HS-5 (cell line): Measurements from ENCODE around the gene POLD4.
"Not testable (repeated sequence)": the region's sequence is repeated elsewhere in the genome, so short reads cannot be mapped to it uniquely, and the experiment has no call there.

Experiments used
- DNase-seq: peaks from one replicate; pipeline ENCODE4 v3.0.0-alpha.2; 2012; ENCODE audit warnings: low read depth

The POLD4 gene

DNA sequence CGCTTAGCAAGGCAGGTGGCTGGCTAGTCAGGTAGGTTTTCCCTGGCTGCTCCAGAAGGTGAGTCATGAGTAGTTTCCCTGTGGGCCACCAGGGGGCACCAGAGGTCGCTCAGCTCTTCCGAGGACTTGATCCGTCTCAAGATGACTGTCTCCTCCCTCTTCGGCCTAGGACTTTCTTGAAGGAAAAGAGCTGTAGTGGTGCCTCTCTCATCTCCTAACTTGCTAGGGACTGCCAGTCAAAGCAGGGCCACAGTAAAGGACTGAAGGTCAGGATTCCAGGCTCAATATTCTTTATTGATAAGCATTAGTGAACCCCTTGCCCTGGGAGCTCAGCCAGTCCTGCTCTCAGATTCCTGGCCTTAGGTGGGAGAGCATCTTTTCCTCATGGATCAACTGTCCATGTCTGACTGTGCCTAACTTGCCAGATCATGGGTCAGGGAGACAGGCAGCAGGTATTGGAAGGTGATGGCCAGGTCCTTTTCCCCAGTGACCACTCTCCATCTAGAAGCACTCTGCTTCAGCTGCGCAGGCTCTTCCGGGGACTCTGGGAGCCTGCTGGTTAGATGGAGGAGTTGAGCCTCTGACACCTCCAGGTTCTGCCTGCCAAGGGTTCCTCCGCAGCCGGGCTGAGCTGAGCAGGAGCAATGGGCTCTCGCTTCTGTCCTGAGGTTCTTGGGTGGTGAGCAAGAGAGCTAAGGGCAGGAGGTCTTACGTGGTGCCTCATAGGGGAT is 1.9 kb downstream of the POLD4 start:
- no peak for DNase-seq

DNA sequence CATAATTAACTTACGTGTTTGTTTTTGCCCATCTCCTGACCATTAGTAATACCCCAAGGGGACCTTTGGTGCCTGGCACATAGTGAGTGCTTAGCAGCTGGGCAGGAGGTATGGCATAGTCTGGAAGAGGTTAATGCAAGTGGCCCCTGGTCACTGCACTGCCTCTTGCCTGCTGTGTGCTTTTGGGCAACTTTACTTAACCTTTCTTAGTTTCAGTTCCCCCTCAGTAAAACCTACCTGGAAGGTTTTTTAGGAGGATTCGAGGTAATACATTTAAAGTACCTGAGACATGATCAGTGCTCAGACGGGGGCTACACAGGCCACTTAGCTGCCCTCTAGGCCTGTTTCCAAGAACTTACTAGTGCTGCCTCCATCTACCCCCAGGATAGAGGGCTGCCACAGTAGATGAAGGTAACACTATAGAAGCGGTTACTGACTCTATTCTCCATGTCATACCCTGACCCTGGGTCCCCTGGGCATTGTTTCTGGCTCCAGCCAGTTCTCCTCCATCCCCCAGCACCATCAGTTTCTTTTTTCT is 3.3 kb downstream of the POLD4 start:
- no peak for DNase-seq

DNA sequence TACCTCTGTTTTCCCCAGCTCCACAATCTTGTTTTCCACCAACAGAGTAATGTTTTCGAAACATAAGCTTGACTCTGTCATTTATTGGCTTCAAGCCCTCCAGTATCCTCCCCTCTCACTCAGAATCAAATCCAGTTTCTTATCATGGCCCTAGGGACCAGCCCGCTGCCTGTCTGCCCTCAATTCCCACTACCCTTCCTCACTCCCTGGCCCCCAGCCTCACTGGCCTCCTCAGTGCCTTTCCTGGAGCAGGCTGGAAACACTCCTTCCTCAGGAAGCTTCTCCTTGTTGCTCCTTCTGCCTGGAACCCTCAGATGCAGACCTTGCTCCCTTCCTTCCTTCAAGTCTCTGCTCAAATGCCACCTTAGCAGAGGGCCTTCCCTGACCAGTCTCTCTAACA is 3.9 kb downstream of the POLD4 start:
- no peak for DNase-seq

DNA sequence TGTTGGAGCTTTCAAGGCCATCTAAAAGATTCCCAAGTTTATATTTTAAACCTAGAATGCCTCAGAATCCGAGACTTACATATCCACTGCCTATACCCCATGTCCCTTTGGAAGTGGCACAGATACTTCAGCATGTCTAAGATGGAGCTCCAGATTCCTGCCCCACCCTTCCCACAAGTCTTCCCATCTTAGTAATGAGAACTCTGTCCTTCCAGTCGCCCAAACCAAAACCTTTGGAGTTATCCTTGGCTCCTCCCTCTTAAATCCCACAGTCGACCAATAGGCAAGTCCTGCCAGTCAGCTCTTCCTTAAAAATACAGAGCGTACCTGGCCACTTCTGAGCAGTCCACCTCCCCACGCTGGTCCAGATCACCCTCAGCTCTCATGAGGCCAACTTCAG is 4.3 kb downstream of the POLD4 start:
- DNase-seq: no peak

DNA sequence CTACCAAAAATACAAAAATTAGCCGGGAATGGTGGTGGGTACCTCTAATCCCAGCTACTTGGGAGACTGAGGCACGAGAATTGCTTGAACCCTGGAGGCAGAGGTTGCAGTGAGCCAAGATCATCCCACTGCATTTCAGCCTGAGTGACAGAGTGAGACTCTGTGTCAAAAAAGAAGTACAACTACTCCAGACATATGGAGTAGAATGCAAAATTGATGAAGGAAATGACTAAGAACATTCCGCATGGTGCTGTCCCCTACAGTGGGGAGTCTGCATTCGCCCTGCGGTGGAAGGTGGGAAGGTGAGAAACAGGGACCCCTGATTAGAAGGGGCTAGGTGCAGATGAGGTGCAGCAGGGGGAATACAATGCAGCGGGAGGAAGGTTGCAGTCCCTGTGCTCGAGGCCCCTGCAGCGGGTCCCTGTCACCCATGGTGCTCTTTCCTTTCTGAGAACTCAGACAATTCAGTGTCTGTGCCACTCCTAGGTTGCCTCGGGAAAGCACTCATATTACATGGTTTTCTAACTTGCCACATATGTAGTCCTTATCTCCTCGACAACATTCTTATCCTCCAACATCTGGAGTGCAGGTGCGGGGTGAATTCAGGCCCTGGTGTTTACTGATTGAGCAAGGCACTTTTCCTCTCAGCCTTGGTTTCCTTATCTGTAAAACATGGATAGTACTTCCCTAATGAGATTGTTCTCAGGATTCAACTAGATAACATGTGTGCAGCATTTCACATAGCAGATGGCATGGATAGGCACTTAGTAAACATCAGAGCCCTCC is 5.2 kb downstream of the POLD4 start:
- no peak for DNase-seq

DNA sequence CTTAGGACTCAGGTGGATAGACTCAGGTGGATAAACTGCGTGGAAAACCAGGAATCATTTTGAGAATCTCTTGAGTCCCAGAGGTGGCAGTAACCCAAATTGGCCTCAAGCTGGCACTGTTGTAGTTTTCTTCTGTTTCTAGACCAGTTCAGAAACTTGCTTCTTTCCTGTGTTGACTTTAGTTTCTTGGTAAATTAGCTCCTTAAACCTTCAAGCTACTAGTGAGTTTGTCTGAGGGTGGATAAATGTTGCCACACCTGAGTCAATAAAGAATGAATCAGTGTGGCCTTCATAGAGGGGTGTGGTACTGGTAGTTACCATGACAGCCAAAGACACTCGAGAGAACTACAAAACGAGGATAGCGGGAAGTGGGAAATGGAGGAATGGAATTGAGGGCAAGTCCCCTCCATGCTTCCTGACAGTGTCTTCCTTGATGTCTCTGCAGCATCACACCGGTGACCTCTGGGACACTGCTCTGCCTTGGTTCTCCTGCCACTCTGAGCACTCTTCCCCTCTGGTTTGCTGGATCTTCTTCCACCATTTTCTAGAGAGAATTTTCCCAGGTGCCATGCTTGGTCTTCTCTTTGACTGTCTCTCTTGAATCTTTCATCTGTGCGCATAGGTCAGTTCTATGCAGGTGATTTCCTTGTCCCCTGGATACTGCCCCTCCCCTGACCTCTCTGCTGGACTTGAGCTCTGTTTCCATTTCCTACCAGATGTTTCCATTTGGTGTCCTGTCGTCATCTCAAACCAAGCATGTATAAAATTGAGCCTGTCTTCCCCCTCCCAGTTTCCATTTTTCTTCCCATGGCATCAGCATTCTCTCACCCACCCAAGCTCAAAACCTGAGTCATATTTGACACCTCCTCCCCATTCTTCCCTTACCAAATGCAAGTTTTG is 7.2 kb downstream of the POLD4 start:
- peak; percentile 23 for DNase-seq

DNA sequence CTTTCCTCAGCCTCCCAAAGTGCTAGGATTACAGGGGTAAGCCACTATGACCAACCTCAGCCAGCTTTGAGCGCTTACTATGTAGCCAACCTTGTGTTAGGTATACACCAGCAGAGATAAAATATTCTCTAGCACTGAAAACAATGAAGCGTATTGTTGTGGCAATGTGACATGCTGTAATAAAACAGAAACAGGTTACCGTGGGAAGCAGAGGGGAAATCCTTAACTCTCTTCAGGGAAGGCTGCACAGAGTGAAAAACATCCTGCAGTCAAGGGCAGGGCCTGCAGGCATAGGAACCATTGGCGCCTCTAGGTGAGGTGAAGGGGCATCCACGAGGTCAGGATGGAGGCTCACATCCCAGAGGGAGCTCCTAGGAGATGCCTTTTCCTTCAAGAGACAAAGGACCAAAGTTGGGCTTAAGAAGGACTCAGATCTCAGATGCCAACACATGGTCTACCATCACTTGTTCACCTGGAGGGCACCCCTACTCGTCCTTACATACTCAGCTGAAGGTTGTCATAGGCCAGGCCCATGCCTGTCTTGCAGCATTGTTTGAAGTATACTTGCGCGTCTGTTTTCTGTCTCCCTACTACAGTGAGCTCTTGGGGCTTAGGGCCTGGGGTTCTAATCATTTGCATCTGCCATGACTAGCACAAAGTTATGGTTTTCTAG is 8.0 kb downstream of the POLD4 start:
- no peak for DNase-seq

DNA sequence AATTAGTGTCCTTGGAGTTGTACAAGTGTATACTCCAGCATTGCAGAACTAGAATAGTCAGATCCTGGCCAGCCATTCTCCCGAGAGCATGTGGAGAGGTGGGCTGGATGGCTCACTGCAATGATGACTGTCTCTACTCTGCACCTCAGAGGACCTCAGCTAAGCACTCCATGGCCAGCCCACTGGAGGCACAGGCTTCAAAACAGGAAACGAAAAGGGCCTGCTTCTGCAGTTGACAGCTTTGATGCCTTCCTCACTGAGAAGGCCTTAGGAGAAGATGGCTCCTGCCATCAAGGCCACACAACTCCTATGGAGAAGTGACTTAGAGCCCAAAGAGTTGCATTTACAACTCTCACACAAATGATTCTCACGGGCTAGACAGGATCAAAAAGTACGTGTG is 9.1 kb downstream of the POLD4 start:
- DNase-seq: no peak

DNA sequence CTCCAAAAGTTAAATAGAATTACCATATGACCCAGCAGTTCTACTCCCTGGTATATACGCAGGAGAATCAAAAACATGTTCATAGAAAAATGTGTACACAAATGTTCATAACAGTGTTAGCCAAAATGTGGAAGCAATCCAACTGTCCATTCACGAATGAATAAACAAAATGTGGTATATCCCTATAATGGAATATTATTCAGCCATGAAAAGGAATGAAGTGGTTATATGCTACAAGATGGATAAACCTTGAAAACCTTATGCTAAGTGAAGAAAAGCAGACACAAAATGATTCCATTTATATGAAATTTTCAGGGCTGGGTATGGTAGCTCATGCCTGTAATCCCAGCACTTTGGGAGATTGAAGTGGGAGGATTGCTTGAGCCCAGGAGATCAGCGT is 16.1 kb downstream of the POLD4 start:
- no peak for DNase-seq

DNA sequence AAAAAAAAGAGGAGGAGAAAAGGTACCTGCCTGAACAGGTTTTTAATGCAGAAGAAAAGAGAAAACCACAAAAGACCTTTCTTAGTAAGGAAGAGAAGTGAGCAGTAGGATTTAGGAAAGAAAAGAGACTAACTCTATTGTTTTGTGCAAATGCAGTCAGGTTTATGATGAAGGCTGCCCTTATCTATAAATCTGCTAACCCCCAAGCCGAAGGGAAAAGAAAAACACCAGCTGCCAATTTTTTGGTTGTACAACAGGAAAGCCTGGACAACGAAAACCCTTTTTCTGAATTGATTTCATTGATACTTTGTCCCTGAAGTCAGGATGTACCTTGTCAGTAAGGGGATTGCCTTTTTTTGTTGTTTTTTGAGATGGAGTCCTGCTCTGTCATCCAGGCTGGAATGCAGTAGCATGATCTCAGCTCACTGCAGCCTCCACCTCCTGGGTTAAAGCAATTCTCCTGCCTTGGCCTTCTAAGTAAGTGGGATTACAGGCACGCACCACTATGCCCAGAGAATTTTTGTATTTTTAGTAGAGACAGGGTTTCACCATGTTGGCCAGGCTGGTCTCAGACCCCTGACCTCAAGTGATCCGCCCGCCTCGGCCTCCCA is 21.2 kb downstream of the POLD4 start:
- no peak for DNase-seq

DNA sequence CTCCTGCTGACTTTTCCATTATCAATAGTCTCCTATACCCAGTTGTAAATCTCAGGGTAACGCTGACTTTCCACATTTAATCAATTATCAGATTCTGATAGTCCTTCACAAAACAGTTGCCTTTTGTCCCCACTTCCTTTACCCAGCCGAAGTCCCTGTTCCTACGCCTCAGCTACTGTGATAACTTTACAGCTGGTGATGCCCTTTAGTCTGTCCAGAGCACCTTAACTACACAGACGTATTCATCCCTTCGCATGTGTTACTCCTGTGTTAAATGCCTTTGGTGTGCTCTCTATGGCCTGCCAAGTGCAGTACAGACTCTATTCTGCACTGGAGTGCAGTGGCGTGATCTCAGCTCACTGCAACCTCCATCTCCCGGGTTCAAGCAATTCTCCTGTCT is 29.8 kb downstream of the POLD4 start:
- no peak for DNase-seq

DNA sequence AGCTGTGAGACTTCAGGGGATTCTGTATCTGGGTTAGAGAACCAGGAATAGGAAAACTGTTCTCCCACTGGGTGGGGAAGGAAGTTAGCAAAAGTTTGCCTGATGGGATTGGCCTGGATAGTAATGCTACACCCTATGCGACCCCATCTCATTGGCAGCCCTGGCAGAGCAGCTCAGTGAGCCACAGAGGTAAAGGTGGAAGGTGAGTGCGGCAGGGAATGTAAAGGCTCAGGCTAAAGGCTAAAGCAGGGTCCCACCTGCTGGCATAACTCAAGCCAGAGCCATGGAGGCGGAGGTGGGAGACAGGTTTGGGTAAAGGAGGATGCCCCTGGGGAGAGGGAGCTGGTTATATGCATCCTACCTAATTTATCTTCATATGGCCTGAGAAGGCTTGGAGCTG is 31.3 kb downstream of the POLD4 start:
- no peak for DNase-seq

DNA sequence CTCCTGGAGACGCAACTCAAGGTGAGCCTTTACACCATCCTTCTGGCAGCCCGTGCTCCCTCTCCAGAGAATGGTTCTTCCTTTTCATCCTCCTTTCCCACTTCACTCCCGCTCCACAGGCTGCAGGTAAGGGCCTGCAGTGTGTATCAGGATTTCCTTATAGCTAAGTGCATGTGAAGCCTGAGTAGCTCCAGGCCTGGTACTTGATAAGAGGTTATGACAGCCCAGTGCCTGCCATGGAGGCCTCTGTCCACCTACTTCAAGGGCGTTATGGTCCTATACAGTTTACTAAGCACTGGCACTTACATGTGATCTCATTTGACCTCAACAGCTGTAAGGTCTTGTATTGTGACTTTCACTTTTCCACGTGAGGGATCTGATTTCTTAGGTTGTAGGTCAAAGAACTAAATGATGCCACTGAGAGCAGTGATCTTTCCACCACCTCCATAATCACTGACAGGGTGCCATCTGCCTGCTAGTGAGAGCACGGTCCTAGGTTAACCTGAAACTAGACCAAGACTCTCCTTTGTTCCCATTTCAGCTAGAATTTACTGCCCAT is 32.0 kb downstream of the POLD4 start:
- no peak for DNase-seq

DNA sequence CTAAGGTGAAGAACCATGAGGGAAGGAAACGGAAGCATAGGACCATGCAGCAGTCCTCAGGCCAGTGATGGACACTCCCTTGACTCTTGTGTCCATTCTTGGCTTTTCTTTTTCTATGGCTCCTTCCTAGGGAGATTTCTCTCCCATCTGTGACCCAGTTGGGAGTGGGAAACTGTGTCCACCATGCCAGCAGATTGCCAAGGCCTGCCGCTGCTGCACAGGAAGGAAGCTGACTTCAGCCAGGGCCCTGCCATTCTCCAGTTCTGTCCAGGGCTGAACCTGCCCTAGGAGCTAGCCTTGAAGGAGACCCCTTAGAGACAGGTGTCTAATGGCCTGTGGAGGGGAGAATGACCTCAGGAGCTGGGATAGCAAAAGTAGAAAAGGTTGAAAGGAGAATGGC is 32.7 kb downstream of the POLD4 start:
- DNase-seq: no peak

DNA sequence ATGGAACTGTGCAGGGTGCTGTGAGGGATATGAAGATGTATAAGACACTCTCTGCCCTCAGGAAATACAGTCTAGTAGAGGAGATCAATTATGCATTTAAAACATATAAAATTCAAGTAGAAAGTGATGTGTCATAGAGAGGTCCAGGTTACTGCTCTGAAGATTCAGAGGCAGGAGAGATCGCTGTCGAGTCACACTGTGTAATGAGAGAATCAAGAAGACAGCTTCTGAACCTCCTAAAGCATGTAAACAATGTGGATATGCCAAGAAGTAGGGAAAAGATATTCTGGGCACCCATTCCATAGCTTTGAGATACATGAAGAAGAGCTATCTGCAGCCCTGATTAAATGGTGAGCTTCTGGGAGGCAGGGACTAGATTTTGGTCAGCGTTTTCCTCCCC is 33.3 kb downstream of the POLD4 start:
- no peak for DNase-seq

DNA sequence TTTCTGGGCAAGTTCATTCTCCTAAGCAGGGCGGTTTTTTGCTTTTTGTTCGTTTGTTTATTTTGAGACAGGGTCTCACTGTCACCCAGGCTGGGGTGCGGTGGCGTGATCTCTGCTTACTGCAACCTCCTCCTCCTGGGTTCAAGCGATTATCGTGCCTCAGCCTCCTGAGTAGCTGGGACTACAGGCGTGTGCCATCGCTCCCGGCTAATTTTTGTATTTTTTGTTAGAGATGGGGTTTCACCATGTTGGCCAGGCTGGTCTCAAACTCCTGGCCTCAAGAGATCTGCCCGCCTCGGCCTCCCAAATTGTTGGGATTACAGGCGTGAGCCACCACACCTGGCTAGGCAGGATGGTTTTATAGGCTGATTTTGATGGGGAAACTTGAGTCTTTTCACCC is 34.5 kb downstream of the POLD4 start:
- not testable (repeated sequence) for DNase-seq

DNA sequence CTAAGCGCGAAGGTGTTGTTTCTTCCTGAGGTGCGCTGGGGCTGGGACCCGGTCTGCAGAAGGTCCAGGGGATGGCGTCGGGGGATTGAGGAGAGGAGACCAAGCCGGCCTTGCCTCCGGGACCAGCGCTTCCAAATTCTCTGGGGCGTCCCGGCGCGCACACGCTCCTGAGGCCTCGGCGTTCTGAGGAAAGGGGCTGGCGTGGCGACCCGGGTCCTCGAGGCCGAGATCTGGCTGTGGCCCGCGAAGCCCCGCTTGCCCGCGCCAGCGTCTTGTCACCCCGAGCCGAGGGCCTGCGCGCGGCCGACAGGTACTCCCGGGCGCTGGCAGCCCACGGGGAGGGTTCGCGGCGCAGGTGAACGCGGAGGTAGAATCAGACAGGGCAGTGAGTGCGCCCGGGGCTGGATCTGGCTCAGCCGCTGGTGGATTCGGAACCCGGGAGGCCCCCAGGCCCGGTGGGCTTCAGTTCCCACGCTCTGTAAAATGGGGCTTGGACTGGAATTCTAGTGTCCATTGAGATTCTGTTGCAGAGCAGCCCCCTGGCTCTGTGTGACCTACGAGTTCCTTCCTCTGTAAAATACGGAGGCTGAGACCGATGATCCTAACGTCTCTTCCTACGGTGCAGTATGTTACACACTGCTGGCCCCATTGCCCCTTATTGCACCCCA is 35.3 kb downstream of the POLD4 start:
- DNase-seq: no peak

DNA sequence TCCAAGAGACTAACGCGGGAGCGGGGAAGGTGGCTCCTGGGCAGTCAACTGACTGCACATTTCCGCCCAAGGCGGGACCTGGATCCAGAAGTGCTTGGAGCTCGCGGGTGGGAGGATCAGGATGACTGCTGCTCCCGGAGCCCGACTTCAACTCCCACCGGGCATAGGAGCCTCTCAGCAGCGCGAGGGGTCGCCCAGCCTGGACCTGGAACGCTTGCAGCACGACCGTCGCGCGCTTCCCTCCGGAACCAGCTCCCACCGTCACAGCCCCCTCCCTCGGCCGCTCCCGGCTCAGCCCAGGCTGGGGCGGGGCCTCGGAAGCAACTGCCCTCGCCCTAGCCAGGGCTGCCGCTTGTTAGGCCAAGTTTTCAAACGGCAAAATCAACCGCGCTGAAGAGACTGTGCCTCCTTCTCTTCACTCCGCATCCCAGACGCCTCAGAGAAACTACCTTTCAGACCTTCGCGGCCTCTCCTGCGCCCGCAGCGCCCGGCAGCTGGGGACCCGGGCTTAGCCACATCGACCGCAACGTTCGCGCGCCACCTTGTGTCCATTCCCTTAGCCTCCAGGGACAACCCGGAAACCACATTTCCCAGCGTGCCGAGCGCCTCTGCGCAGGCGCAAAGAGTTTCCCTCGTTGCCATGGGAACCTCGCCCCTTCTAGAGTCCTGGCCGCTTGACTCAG is 36.0 kb downstream of the POLD4 start:
- DNase-seq: peak; percentile 89

DNA sequence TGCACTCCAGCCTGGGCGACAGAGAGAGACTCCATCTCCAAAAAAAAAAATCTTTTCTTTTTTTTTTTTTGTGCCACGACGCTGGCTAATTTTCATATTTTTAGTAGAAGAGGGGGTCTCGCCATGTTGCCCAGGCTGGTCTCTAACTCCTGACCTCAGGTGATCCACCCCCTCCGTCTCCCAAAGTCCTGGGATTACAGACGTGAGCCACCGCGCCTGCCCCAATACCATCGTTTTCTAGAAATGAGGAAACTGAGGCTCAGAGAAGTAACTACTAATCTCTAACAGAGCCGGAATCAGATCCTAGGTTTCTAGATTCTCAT is 36.5 kb downstream of the POLD4 start:
- no peak for DNase-seq

DNA sequence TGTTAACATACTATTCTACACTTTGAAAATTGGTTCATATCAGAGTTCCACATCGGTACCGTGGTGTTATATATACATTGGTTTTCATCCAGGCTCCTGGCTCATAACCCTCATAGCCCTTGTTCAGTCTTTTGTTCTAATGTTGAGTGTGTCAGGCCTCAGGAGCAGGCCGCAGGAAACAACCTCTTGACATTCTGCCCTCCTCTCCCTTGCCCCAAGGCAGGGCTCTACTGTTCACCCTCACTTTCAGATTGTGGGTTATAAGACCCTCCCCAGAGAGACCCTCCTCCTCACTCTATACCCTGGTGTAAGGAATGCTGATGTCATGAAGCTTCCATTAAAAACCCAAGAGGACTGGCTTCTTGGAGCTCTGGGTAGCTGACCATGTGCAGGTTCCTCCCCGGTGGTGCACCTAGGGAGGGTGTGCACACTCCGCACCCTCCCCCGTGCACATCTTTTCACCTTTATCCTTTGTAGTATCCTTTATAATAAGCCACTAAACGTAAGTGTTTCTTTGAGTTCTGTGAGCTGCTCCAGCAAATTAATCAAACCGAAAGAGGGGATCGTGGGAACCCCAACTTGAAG is 37.9 kb downstream of the POLD4 start:
- DNase-seq: no peak
